ENCODE results near the gene KRT39. TPM values are rescaled to one million over a fixed set of nuclear protein-coding genes. Genes with fewer than 3 reads are reported as not detected.

KRT39 gene
- polyA plus RNA-seq, 1 donor (not counting 4 experiments of a cell fraction or from before 2014, with no cell fraction given) = not detected

DNA sequence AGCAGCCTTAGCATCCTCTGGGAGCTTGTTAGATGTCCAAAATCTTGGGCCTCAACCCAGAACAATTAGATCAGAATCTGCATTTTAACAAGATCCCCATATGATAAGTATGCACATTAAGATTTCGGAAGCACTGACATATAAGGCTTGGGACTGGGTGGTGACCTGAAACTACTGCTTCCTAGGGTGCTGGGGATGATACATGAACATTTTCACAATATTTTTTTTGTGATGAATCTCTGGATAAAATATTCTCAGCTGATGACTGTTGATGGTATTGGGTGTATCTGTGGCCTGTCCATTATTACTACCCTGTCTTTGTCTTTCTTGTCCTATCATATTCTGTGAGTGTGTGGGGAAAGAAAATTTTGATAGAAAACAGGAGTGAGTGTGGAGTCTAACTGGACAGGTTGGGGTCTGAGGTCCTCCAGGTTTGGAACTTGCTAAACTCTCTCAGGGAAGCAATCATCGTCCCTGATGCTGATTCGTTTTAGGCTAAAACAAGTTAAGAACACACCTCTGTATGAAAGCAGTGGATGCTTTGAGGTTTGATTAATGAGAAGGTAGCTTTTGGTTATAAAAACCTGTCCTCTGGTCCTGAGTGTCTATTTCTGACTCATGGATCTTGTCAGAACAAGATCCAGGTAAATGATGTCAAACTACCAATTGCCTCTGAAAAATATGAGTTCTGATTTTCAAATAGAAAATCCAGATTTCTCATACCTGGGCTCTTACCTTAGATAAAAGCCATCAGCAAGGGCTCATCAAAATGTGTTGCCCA is 52.5 kb downstream of the KRT39 start:
- Histone ChIP-seq H2AFZ (ENCODE audit: control insufficient read depth, low read length) (no peak overlapping the region), H4K20me1 (ENCODE audit: control insufficient read depth, extremely low read depth, insufficient read depth, low read length) (no peaks in the 10 kb centered on the region), H3K4me3 (ENCODE audit: control insufficient read depth in 2 of 3, extremely low read depth in 1 of 3, insufficient read depth in 2 of 3, low read depth in 1 of 3, low read length in 3 of 3) (peak overlapping the region in 2 of 3 experiments; percentile 46 to 57), H3K27ac (ENCODE audit: control insufficient read depth, insufficient read depth, low read length) (peak overlapping the region; percentile 99), H3K4me2 (ENCODE audit: control insufficient read depth, extremely low read depth, insufficient read depth, low read depth, low read length) (peak overlapping the region; percentile 82), H3K4me1 (ENCODE audit: control insufficient read depth, extremely low read depth, insufficient read depth, low read length) (peaks cover 55% of the 10 kb centered on the region), H3K9me3 (ENCODE audit: control insufficient read depth, low read depth, low read length) (no peaks in the 10 kb centered on the region), H3K36me3 (ENCODE audit: control insufficient read depth in 2 of 2, extremely low read depth in 1 of 2, insufficient read depth in 2 of 2, low read length in 2 of 2) (no peaks in the 10 kb centered on the region), H3K9ac (ENCODE audit: control insufficient read depth, extremely low read depth, insufficient read depth, low read length) (peak overlapping the region; percentile 78), H3K9me1 (ENCODE audit: control insufficient read depth, extremely low read depth, insufficient read depth, low read length) (no peaks in the 10 kb centered on the region), H3K79me2 (ENCODE audit: control insufficient read depth, insufficient read depth, low read length) (no peaks in the 10 kb centered on the region), H3K27me3 (ENCODE audit: control insufficient read depth, extremely low read depth, insufficient read depth, low read length) (no peaks in the 10 kb centered on the region)
- DNase-seq (ENCODE audit: low read depth, low spot score) = no peak
- FAIRE-seq = peak; percentile 49
- TF ChIP-seq, protein P1, sequence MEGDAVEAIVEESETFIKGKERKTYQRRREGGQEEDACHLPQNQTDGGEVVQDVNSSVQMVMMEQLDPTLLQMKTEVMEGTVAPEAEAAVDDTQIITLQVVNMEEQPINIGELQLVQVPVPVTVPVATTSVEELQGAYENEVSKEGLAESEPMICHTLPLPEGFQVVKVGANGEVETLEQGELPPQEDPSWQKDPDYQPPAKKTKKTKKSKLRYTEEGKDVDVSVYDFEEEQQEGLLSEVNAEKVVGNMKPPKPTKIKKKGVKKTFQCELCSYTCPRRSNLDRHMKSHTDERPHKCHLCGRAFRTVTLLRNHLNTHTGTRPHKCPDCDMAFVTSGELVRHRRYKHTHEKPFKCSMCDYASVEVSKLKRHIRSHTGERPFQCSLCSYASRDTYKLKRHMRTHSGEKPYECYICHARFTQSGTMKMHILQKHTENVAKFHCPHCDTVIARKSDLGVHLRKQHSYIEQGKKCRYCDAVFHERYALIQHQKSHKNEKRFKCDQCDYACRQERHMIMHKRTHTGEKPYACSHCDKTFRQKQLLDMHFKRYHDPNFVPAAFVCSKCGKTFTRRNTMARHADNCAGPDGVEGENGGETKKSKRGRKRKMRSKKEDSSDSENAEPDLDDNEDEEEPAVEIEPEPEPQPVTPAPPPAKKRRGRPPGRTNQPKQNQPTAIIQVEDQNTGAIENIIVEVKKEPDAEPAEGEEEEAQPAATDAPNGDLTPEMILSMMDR (optimal IDR thresholded peaks at IDR 0.05 in 1 of 3, IDR thresholded peaks at IDR 0.05 in 1 of 3, conservative IDR thresholded peaks at IDR 0.05 in 1 of 3; ENCODE audit: extremely low read depth in 1 of 3, insufficient read depth in 2 of 3, low read length in 3 of 3) = no peak
- TF ChIP-seq EZH2 (IDR thresholded peaks at IDR 0.05; ENCODE audit: low read length) = no peak
- dilution Hi-C loops (cut with MboI; ENCODE audit: extremely low pct_ligation_motif_present, low sequenced_read_pairs) = no loop called here

DNA sequence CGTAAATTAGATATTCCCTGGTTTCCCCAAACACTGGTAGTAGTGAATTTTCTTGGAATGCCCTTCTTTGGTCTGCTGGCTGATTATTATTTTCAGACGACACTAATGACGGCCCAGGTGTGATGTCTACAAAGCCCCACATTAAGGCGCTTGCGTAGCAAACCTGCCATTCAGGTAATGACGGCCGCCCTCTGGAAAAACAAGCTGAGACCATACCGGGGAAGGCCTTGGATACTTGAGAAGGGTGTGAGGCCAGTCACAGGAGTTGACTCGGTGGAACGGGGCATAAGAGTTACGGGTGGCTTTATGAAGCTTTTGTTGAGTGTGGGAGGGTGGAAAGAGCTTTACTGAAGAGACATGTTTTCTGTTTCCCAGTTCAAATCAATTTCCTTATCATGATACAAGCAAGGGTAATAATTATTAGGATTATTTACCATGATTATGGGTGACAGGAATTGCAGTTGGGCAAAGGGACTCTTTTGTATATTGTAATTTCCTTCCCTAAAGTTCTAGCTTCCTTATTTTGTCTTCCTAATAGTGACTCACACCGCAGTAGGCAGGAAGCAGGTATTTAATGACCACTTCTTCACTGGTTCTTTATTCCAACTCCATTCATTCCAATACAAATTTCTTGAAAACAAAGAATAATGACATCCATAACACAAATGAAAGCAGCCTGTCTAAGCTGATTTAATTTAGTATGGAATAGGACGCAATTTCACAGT is 54.1 kb downstream of the KRT39 start:
- Histone ChIP-seq H3K9me1 (ENCODE audit: control insufficient read depth, extremely low read depth, insufficient read depth, low read length) (no peaks in the 10 kb centered on the region), H4K20me1 (ENCODE audit: control insufficient read depth, extremely low read depth, insufficient read depth, low read length) (no peaks in the 10 kb centered on the region), H3K4me3 (ENCODE audit: control insufficient read depth in 2 of 3, extremely low read depth in 1 of 3, insufficient read depth in 2 of 3, low read depth in 1 of 3, low read length in 3 of 3) (no peak overlapping the region), H3K27ac (ENCODE audit: control insufficient read depth, insufficient read depth, low read length) (no peak overlapping the region), H3K27me3 (ENCODE audit: control insufficient read depth, extremely low read depth, insufficient read depth, low read length) (no peaks in the 10 kb centered on the region), H2AFZ (ENCODE audit: control insufficient read depth, low read length) (no peak overlapping the region), H3K36me3 (ENCODE audit: control insufficient read depth in 2 of 2, extremely low read depth in 1 of 2, insufficient read depth in 2 of 2, low read length in 2 of 2) (no peaks in the 10 kb centered on the region), H3K9me3 (ENCODE audit: control insufficient read depth, low read depth, low read length) (no peaks in the 10 kb centered on the region), H3K4me1 (ENCODE audit: control insufficient read depth, extremely low read depth, insufficient read depth, low read length) (peaks cover 58% of the 10 kb centered on the region), H3K79me2 (ENCODE audit: control insufficient read depth, insufficient read depth, low read length) (no peaks in the 10 kb centered on the region), H3K9ac (ENCODE audit: control insufficient read depth, extremely low read depth, insufficient read depth, low read length) (no peak overlapping the region), H3K4me2 (ENCODE audit: control insufficient read depth, extremely low read depth, insufficient read depth, low read depth, low read length) (no peak overlapping the region)
- no peak for FAIRE-seq
- no peak for TF ChIP-seq EZH2 (IDR thresholded peaks at IDR 0.05; ENCODE audit: low read length)
- TF ChIP-seq, protein P1 (optimal IDR thresholded peaks at IDR 0.05 in 1 of 3, IDR thresholded peaks at IDR 0.05 in 1 of 3, conservative IDR thresholded peaks at IDR 0.05 in 1 of 3; ENCODE audit: extremely low read depth in 1 of 3, insufficient read depth in 2 of 3, low read length in 3 of 3) = no peak
- dilution Hi-C loops (cut with MboI; ENCODE audit: extremely low pct_ligation_motif_present, low sequenced_read_pairs) = no loop called here
- DNase-seq (ENCODE audit: low read depth, low spot score) = no peak
